GM20000 (cell line): ENCODE results near the gene RANGAP1.

Experiments used
- DNase-seq: peaks from one replicate; pipeline ENCODE4 v3.0.0; 2012; ENCODE audit warnings: low spot score
- TF ChIP-seq, protein P1 (sequence below): IDR thresholded peaks from 2 replicates; pipeline ENCODE4 v1.5.1; 2012; ENCODE audit warnings: mild to moderate bottlenecking, control low read depth; ENCODE audit errors: extremely low read depth, missing control alignments

The RANGAP1 gene

DNA sequence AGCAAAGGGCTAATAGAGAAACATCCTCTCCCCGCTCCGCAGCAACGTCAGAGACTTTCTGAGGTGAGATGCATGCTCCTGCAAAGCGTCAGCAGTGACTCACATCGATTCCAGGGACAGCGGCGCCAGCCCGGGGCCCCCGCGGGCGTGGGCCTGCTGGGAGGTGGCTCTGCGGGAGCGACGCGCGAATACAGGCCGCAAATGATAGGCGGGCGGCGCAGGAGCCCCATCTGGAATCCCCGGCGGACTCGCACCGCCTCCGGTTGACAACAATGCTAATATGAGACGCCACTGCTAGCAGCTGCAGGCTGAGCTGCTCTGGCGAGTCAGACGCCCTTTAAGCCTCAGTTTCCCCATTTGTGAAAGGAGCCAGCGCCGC is 557 bp downstream of the RANGAP1 start:
- DNase-seq = peak; percentile 69

DNA sequence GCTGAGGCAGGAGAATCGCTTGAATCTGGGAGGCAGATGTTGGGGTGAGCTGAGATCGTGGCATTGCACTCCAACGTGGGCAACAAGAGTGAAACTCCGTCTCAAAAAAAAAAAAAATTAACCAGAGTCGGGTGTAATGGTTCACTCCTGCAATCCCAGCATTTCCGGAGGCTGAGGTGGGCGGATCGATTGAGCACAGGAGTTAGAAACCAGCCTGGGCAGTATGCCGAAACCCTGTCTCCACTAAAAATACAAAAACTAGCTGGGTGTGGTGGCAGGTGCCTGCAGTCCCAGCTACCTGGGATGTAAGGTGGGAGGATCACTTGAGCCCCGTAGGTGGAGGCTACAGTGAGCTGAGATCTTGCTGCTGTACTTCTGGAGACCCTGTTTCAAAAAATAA is 1.5 kb downstream of the RANGAP1 start:
- no peak for DNase-seq
- TF ChIP-seq, protein P1, sequence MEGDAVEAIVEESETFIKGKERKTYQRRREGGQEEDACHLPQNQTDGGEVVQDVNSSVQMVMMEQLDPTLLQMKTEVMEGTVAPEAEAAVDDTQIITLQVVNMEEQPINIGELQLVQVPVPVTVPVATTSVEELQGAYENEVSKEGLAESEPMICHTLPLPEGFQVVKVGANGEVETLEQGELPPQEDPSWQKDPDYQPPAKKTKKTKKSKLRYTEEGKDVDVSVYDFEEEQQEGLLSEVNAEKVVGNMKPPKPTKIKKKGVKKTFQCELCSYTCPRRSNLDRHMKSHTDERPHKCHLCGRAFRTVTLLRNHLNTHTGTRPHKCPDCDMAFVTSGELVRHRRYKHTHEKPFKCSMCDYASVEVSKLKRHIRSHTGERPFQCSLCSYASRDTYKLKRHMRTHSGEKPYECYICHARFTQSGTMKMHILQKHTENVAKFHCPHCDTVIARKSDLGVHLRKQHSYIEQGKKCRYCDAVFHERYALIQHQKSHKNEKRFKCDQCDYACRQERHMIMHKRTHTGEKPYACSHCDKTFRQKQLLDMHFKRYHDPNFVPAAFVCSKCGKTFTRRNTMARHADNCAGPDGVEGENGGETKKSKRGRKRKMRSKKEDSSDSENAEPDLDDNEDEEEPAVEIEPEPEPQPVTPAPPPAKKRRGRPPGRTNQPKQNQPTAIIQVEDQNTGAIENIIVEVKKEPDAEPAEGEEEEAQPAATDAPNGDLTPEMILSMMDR = no peak

More for the DNA sequence above, 557 bp downstream of the RANGAP1 start:
- TF ChIP-seq, protein P1 = no peak

DNA sequence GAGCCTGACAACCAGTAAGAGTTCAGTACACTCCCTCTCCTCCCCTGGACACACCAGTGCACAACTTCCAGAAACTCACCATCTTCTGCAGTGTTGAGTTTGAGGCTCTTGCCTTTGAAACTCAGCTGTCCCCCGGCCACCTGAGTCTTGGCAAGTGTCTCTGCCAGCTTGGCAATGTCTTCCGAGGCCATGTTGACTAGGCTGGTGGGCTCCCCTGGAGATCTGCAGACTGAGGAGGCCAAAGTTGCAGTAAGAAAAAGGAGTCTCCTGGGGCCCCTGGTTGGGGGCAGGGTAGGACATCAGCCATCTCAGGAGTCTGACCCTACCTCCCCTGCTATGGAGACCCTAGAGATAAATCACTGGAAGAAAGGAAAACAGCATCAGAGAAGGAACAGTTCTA is 5.1 kb downstream of the RANGAP1 start:
- TF ChIP-seq, protein P1 = no peak
- no peak for DNase-seq

DNA sequence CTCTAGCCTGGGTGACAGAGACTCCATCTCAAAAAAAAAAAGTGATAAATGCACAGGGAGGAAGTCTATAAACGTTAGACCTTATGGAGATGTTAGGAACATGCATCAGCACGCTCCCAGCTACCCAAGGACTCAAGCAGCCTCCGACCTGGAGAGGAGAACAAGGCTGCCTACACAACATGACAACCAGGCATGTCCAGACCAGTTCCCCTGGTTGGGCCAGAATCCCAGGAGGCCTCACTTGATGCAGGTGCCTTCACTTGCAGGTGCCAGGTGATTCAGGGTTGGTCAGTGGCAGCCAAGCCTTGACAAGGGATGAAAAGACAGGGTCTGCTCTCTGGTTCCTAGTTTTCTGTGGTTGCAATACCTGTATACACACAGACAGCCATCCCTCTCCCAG is 5.9 kb downstream of the RANGAP1 start:
- DNase-seq = no peak
- TF ChIP-seq, protein P1 = no peak

DNA sequence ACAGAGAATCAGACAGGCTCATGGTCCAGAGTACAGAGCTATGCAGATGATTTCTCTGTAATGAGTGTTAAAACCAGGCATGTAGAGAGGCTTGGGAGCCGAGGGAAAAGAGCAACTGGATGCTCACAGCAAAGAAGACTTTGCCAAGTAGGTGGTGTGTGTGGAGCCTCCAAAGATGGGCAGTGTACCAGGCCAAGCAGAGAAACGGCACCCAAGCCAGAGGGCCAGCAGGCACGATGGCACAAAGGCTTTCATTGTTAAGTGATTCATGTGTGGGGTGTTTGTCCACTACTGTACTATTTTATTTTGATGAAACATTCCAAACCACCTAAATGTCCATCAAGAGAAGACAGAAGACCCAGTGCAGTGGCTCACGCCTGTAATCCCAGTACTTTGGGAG is 11.1 kb downstream of the RANGAP1 start:
- TF ChIP-seq, protein P1 = no peak

DNA sequence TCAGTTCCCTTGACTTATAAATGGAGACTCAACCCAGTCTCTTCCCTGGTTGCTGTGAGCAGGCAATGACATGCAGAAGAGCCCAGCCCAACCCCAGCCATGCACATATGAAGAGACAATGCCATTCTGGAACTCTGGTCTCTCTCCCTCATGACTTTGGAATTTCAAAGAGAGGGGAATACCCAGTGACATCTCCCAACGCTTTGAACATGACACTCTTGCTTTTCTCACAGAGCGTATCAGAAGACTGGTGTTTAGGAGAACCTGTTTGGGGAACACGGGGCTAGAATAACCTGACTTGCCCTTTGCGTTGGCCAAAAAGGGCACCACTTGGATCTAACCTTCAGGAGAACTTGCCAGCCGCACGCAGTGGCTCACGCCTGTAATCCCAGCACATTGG is 12.9 kb downstream of the RANGAP1 start:
- TF ChIP-seq, protein P1 = no peak
- no peak for DNase-seq

More for the DNA sequence above, 11.1 kb downstream of the RANGAP1 start:
- no peak for DNase-seq

DNA sequence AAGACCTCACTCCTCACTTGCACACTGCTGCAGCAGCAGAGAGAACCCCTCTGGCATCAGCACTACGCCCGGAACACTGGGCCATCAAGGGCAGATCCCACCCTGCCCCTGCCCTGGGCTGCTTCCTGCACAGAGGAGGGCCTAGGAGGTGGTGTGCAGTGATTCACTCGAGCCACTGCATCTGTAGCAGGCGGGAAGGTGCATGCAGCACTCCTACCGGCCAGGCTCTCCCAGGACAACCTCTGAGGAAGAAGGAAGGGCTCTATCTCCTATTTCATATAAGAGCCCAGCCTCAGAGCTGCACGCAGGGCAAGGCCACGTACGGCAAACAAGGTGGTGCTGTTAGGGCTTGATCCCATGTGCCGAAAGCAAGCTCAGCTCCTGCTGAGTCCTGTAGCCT is 14.2 kb downstream of the RANGAP1 start:
- no peak for DNase-seq
- TF ChIP-seq, protein P1 = no peak
